GM19351 (cell line): ENCODE measurements around the gene ZG16.

ENCODE experiments used
- ATAC-seq: cut with Tn5 transposase; IDR thresholded peaks from one replicate; pipeline ENCODE4 v1.9.1; 2021; ENCODE audit warnings: mild to moderate bottlenecking, moderate library complexity; ENCODE audit not compliant: unreplicated experiment

Gene ZG16

GRCh38 chr16:29820271-29820701, 42.2 kb downstream of the ZG16 start, which contains the start of gene MVP:
Gene MVP (plus strand): TSS chr16:29820462. CDS start chr16:29830550, 10,088 bp downstream.
- ATAC-seq = no peak

GRCh38 chr16:29820730-29821642, 42.9 kb downstream of the ZG16 start:
- no peak for ATAC-seq

- ATAC-seq = no peak
These were observed 43.6 kb downstream of the ZG16 start for GRCh38 chr16:29821643-29822115.

DNA sequence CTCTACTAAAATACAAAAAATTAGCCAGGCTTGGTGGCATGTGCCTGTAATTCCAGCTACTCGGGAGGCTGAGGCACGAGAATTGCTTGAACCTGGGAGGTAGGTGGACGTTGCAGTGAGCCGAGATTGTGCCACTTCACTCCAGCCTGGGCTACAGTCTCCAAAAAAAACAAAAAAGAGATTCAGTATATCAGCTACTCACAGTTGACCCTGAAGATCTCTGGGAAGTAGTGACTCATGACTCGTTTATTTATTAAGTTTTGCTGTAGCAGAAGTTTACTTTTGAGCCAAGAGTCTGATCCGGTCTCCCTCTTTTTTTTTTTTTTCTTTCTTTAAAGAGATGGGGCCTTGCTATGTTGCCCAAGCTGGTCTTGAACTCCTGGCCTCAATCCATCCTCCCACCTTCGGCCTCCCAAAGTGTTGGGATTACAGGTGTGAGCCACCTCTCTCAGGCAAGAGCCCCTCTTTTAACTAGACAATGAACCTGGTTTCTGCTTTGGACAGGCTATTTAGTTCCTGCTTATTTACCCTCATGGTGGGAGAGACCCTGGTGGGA, 46.6 kb downstream of the ZG16 start:
- no peak for ATAC-seq

DNA sequence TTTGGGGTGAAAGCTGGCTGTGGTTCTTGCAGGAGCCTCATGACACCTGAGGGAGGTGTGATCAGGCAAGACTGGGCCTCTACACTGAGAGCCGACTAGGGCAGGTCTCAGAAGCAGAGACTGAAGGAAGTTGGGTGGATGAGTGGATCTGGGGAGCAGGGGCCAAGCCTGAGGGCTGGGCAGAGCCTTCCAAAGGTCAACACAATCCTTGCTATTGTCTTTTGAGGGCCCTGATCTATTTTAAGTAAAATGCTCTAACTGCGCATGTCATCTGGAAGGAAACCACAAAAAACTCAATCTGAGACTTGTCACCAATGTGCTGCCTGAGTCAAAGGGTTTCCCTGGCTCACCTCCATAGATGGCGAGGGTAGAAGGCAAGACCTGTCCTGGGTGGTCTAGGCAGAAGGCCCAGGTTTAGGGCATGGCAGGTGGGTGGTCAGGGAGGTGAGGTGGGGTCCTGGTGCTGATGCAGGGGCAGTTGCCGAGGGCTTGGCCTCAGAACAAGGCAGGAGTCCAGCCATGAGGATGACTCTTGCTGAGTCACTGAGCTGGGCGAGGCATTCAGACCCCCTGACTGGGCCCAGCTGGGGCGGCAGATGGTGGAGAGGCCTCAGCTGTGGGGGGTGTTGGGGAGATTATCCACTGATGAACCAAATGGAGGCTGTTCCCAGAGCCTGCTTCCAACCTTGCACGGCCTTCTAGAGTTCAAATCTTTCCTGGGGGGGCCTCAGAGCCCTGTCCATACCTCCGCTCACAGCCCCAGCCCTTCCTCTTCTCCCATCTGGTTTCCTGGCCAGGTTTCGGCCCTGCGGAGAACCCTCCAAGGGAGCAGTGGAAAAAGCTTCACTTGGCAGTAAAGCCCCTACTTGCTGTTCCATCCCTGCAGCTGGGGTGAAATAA, 47.3 kb downstream of the ZG16 start:
- no peak for ATAC-seq

GRCh38 chr16:29826342-29826695, 48.3 kb downstream of the ZG16 start:
- ATAC-seq = no peak

GRCh38 chr16:29830774-29831173, 52.7 kb downstream of the ZG16 start:
- no peak for ATAC-seq

- no peak for ATAC-seq
These were observed 53.4 kb downstream of the ZG16 start for GRCh38 chr16:29831490-29831889.
